GM23338 (cell line): ENCODE results near the gene TELO2. TPM values are rescaled to one million over a fixed set of nuclear protein-coding genes. Genes with fewer than 3 reads are reported as not detected.

Experiments used
- CREB1 ChIP-seq: fragments of 250-450 bp; sonication (Bioruptor Pico); IDR thresholded peaks from 2 replicates; pipeline ENCODE4 v1.5.0; 2020; ENCODE audit warnings: low read depth, mild to moderate bottlenecking, moderate library complexity
- EZH2 ChIP-seq: fragments of 200-600 bp; sonication (generic); IDR thresholded peaks from one replicate; pipeline ENCODE4 v1.8.0; 2017; ENCODE audit warnings: antibody characterized with exemption, mild to moderate bottlenecking, low read depth; ENCODE audit not compliant: unreplicated experiment
- REST ChIP-seq: IDR thresholded peaks from one replicate; pipeline ENCODE4 v1.6.1; 2018; ENCODE audit warnings: antibody characterized with exemption; ENCODE audit not compliant: unreplicated experiment
- ZNF114 ChIP-seq: fragments of 250-450 bp; sonication (Bioruptor Pico); IDR thresholded peaks from 2 replicates; pipeline ENCODE4 v1.5.0; 2020; ENCODE audit warnings: mild to moderate bottlenecking, moderate library complexity
- ZNF462 ChIP-seq: fragments of 250-450 bp; sonication (Bioruptor Pico); IDR thresholded peaks from 2 replicates; pipeline ENCODE4 v1.5.0; 2020; ENCODE audit warnings: mild to moderate bottlenecking, moderate library complexity
- polyA plus RNA-seq: library from polyadenylated mRNA; unstranded; fragments of >200 nt; fragmentation: Nextera tagmentation; extraction: Ambion mirVana; gene quantifications from 2 replicates; pipeline ENCODE4 v1.2.1, GENCODE V29; 2016
- total RNA-seq: library from RNA; depleted of rRNA; stranded (reverse); fragments of >200 nt; shearing (Covaris generic); gene quantifications from 2 replicates; pipeline ENCODE4 v1.2.3, GENCODE V29; 2014

Gene TELO2
- total and polyA plus RNA-seq, 2 experiments from 2014 or later, result 45.4 to 76.0 TPM

GRCh38 chr16:1475552-1476114 lies 17.5 kb upstream of the TELO2 start (continued):
- TF ChIP-seq ZNF462 (CRISPR knock-in tag), result no peak
- no peak for TF ChIP-seq CREB1 (CRISPR knock-in tag)
- no peak for TF ChIP-seq EZH2
- no peak for TF ChIP-seq REST
- TF ChIP-seq ZNF114 (CRISPR knock-in tag), result no peak
